PC-3 (cell line): ENCODE measurements around the gene GID4. TPM values are rescaled to one million over a fixed set of nuclear protein-coding genes. Genes with fewer than 3 reads are reported as not detected.
A peak's percentile ranks its signal among the peaks of the same experiment; 100 is the strongest.

ENCODE experiments used
- ATAC-seq: fragments of 200-7000 bp; cut with Tn5 transposase; 2 replicates; pipeline ENCODE4 v1.9.1; 2020; ENCODE audit warnings: mild to moderate bottlenecking, moderate library complexity
- BruUV-seq: library from RNA; stranded (reverse); fragments of 400-500 nt; replicated peaks from 2 replicates; lab custom pipeline; 2021; lab: Mats Ljungman, UMichigan
- CTCF ChIA-PET: fragments of 300-600 bp; sonication (Branson Sonifier 250); formaldehyde crosslinking; loops from one replicate; lab custom pipeline; 2022; ENCODE audit warnings: antibody characterized with exemption; lab: Charles Lee
- POLR2A ChIA-PET: fragments of 300-600 bp; sonication (Branson Sonifier 250); formaldehyde crosslinking; loops from one replicate; lab custom pipeline; 2022; ENCODE audit warnings: antibody characterized with exemption; ENCODE audit not compliant: unreplicated experiment; lab: Charles Lee
- DNase-seq: peaks from one replicate; pipeline ENCODE4 v3.0.0-alpha.2; 2015
- H2AFZ ChIP-seq: fragments of 300-600 bp; sonication (generic); 2 replicates; pipeline ENCODE4 v1.6.0; 2016; ENCODE audit warnings: antibody characterized with exemption, low read length
- H3F3A ChIP-seq: fragments of 300-600 bp; sonication (generic); one replicate; pipeline ENCODE4 v1.6.0; 2017; ENCODE audit warnings: antibody characterized with exemption, low read length, control low read depth, mild to moderate bottlenecking; ENCODE audit not compliant: unreplicated experiment
- H3K27ac ChIP-seq: fragments of 300-600 bp; sonication (generic); 2 replicates; pipeline ENCODE4 v1.5.1; 2016; ENCODE audit warnings: mild to moderate bottlenecking, low read length
- H3K27me3 ChIP-seq: fragments of 300-600 bp; sonication (generic); 2 replicates; pipeline ENCODE4 v1.6.1; 2016; ENCODE audit warnings: low read length, mixed read lengths
- H3K36me3 ChIP-seq: fragments of 300-600 bp; sonication (generic); 2 replicates; pipeline ENCODE4 v1.6.1; 2016; ENCODE audit warnings: low read depth, mixed run types, low read length, mixed read lengths
- H3K4me1 ChIP-seq: fragments of 300-600 bp; sonication (generic); 2 replicates; pipeline ENCODE4 v1.5.1; 2016; ENCODE audit warnings: low read length; ENCODE audit not compliant: insufficient read depth
- H3K4me2 ChIP-seq: fragments of 300-600 bp; sonication (generic); 2 replicates; pipeline ENCODE4 v1.6.0; 2016; ENCODE audit warnings: low read length
- H3K4me3 ChIP-seq: fragments of 300-600 bp; sonication (generic); 2 replicates; pipeline ENCODE4 v1.5.1; 2016; ENCODE audit warnings: mild to moderate bottlenecking, low read length, mixed read lengths
- H3K79me2 ChIP-seq: fragments of 300-600 bp; sonication (generic); 2 replicates; pipeline ENCODE4 v1.6.1; 2017; ENCODE audit warnings: low read length, mixed read lengths
- H3K9ac ChIP-seq: fragments of 300-600 bp; sonication (generic); 2 replicates; pipeline ENCODE4 v1.6.0; 2016; ENCODE audit warnings: mild to moderate bottlenecking, low read length
- H3K9me2 ChIP-seq: fragments of 300-600 bp; sonication (generic); replicated peaks from 2 replicates; pipeline ENCODE4 v1.6.1; 2016; ENCODE audit warnings: mixed run types, low read length, mixed read lengths
- H3K9me3 ChIP-seq: fragments of 300-600 bp; sonication (generic); 2 replicates; pipeline ENCODE4 v1.6.1; 2016; ENCODE audit warnings: low read length, mixed read lengths
- H4K20me1 ChIP-seq: fragments of 300-600 bp; sonication (generic); 2 replicates; pipeline ENCODE4 v1.6.1; 2016; ENCODE audit warnings: low read length, mixed read lengths
- CTCF ChIP-seq: fragments of 300-600 bp; sonication (generic); conservative IDR thresholded peaks from 2 replicates; pipeline ENCODE4 v1.5.1; 2017; ENCODE audit warnings: antibody characterized with exemption, low read depth, mild to moderate bottlenecking, low read length
- EZH2 ChIP-seq: fragments of 300-600 bp; sonication (generic); IDR thresholded peaks from one replicate; pipeline ENCODE4 v1.6.1; 2017; ENCODE audit warnings: antibody characterized with exemption, mild to moderate bottlenecking, low read length; ENCODE audit not compliant: unreplicated experiment
- EZH2phosphoT487 ChIP-seq: fragments of 300-600 bp; sonication (generic); IDR thresholded peaks from 2 replicates; pipeline ENCODE4 v1.6.1; 2018; ENCODE audit warnings: mild to moderate bottlenecking, antibody characterized with exemption, low read length, borderline replicate concordance
- intact Hi-C: fragments of 100-400 bp; cut with micrococcal nuclease; formaldehyde crosslinking; loops from 2 replicates; pipeline ENCODE4 v1.9.0; 2023
- total RNA-seq: library from RNA; depleted of rRNA; stranded (reverse); fragments of >200 nt; gene quantifications from 2 replicates; pipeline ENCODE4 v1.2.3, GENCODE V29; 2014

GID4 gene
- total RNA-seq, 1 experiment from 2014 or later, result 7.3 TPM

GRCh38 chr17:18039535-18040260, 490 bp downstream of the GID4 start:
- no TSS peak for BruUV-seq
- peak; percentile 37 for DNase-seq
- Histone ChIP-seq H3K79me2 (peaks cover 80% of the 10 kb centered on the region), H3K36me3 (no peaks in the 10 kb centered on the region), H2AFZ (peak overlapping the region; percentile 92), H3K9me3 (no peaks in the 10 kb centered on the region), H3K4me1 (peaks cover 33% of the 10 kb centered on the region), H4K20me1 (no peaks in the 10 kb centered on the region), H3K27me3 (no peaks in the 10 kb centered on the region), H3K9me2 (no peaks in the 10 kb centered on the region), H3K4me3 (peak overlapping the region; percentile 79), H3K27ac (no peak overlapping the region; the same call in 1 of the 2 replicates), H3K4me2 (peak overlapping the region; percentile 100), H3F3A (no peaks in the 10 kb centered on the region), H3K9ac (peak overlapping the region; percentile 84)
- ATAC-seq, result peak; percentile 43
- CTCF ChIA-PET, result no interaction called here
- POLR2A ChIA-PET, result no interaction called here
- intact Hi-C loops, result no loop called here
- no peak for TF ChIP-seq EZH2phosphoT487
- TF ChIP-seq EZH2, result no peak
- TF ChIP-seq CTCF, result no peak

- no peak for ATAC-seq
Observed at GRCh38 chr17:18040261-18040858, 1.2 kb downstream of the GID4 start.

More at GRCh38 chr17:18040261-18040858, 1.2 kb downstream of the GID4 start:
- intact Hi-C loops, result no loop called here
- Histone ChIP-seq H3K9me3 (no peaks in the 10 kb centered on the region), H3K4me3 (peak overlapping the region; percentile 79), H3F3A (no peaks in the 10 kb centered on the region), H3K9ac (peak overlapping the region; percentile 84), H3K4me1 (peaks cover 33% of the 10 kb centered on the region), H3K9me2 (no peaks in the 10 kb centered on the region), H3K79me2 (peaks cover 76% of the 10 kb centered on the region), H3K4me2 (peak overlapping the region; percentile 100), H3K36me3 (no peaks in the 10 kb centered on the region), H4K20me1 (no peaks in the 10 kb centered on the region), H2AFZ (peak overlapping the region; percentile 92), H3K27me3 (no peaks in the 10 kb centered on the region), H3K27ac (no peak overlapping the region)
- TF ChIP-seq EZH2, result no peak
- TF ChIP-seq EZH2phosphoT487, result no peak
- no peak for TF ChIP-seq CTCF
- ChIA-PET CTCF (no interaction called here), POLR2A (no interaction called here)
- BruUV-seq, result no TSS peak
- no peak for DNase-seq
